ENCODE measurements around the gene COMMD7.

The COMMD7 gene

DNA sequence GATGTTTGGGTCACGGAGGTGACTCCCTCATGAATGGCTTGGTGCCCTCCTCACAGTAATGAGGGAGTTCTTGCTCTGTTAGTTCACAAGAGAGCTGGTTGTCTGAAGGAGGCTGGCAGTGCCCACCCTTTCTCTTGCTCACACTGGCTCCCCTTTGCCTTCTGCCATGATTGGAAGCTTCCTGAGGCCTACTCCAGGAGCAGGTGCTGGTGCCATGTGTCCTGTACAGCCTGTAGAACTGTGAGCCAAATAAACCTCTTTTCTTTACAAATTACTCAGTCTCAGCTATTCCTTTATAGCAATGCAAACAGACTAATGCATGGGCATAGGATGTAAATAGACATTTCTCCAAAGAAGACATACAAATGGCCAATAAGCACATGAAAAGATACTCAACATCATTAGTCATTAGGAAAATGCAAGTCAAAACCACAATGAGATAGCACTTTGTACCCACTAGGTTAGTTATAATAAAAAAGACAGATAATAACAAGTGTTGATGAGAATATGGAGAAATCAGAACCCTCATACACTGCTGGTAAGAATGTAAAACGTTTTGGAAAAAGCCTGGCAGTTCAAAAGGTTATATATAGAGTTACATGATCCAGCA, 87.3 kb downstream of the COMMD7 start:
- TF ChIP-seq, protein P1, sequence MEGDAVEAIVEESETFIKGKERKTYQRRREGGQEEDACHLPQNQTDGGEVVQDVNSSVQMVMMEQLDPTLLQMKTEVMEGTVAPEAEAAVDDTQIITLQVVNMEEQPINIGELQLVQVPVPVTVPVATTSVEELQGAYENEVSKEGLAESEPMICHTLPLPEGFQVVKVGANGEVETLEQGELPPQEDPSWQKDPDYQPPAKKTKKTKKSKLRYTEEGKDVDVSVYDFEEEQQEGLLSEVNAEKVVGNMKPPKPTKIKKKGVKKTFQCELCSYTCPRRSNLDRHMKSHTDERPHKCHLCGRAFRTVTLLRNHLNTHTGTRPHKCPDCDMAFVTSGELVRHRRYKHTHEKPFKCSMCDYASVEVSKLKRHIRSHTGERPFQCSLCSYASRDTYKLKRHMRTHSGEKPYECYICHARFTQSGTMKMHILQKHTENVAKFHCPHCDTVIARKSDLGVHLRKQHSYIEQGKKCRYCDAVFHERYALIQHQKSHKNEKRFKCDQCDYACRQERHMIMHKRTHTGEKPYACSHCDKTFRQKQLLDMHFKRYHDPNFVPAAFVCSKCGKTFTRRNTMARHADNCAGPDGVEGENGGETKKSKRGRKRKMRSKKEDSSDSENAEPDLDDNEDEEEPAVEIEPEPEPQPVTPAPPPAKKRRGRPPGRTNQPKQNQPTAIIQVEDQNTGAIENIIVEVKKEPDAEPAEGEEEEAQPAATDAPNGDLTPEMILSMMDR (IDR thresholded peaks at IDR 0.05; ENCODE audit: low read depth, low read length), result no peak
- no peak for DNase-seq (ENCODE audit: extremely low read depth, low read depth)

DNA sequence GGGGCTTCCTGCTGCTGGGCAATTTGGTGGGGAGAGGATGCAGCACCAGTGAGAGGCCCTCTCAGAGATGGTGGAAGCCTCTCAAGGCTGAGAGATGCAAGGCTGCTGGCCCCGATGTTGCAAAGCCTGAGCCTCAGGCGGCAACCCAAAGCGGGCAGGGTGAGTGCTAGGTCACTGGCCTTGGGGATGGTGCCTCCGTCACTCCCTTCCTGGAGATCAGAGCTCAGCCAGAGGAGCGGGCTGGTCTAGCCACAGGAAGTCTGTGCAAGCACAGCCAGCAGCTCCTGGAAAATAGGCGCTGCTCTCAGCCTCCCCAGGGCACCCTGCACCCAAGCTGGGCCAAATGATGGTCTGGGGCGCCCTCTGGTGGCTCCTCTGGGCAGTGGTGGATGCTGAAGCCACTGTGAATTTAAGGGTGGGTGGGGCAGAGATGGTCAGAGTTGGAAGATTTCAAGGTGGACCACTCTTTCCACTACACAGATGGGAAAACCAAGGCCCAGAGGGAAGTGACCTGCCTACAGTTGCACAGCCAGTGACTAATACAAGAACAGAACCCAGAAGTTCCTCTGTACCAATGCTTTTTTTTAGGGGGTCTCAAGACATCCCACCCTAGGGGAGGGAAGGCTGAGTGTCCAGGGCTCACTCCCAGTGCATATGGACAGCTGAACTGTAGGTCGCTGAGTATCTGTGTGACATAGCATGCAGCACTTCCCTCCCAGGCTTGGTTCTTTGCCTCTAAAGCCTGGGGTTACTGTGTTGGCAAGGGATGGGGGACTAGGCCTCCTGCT, 90.3 kb downstream of the COMMD7 start:
- TF ChIP-seq, protein P1 (IDR thresholded peaks at IDR 0.05; ENCODE audit: low read depth, low read length), result peak; percentile 92
- DNase-seq (ENCODE audit: extremely low read depth, low read depth), result peak; percentile 50

All from AG09319 (cell line).